AG04450 (cell line): ENCODE results near the gene C16orf46. TPM values are rescaled to one million over a fixed set of nuclear protein-coding genes. Genes with fewer than 3 reads are reported as not detected.

Experiments used
- CTCF ChIA-PET: fragments of 300-600, 350-600 bp; formaldehyde crosslinking; extraction: SDS; loops from one replicate; lab custom pipeline; 2022; ENCODE audit warnings: antibody characterized with exemption, inconsistent platforms; lab: Charles Lee
- POLR2A ChIA-PET: fragments of 350-600 bp; formaldehyde crosslinking; extraction: SDS; loops from one replicate; lab custom pipeline; 2021; ENCODE audit warnings: antibody characterized with exemption, inconsistent platforms; lab: Yijun Ruan, JAX
- DNase-seq: peaks from one replicate; pipeline ENCODE4 v3.0.0-alpha.2; 2011; ENCODE audit warnings: low read depth, low spot score
- H3K27ac ChIP-seq: one replicate; pipeline ENCODE4 v1.5.1; 2012; ENCODE audit warnings: low read depth, low read length, control low read depth
- H3K27me3 ChIP-seq: one replicate; pipeline ENCODE4 v1.6.0; 2012; ENCODE audit warnings: low read length; ENCODE audit not compliant: control insufficient read depth, insufficient read depth
- H3K4me3 ChIP-seq: 2 replicates; pipeline ENCODE4 v1.5.1; 2011; ENCODE audit warnings: mild to moderate bottlenecking, low read depth, low read length, control low read depth
- H3K9me3 ChIP-seq: 2 replicates; pipeline ENCODE4 v1.5.1; 2012; ENCODE audit warnings: low read length; ENCODE audit not compliant: control insufficient read depth, insufficient read depth
- polyA plus RNA-seq: library from polyadenylated mRNA; depleted of rRNA; stranded (reverse); fragments of >200 nt; gene quantifications from 2 replicates; pipeline ENCODE4 v1.2.3, GENCODE V29; 2011
- TF ChIP-seq, protein P1 (sequence below): IDR thresholded peaks from 2 replicates; pipeline ENCODE4 v1.5.1; 2011; ENCODE audit warnings: low read depth, low read length, control low read depth, inconsistent platforms

The C16orf46 gene
- polyA plus RNA-seq, 1 experiment, result 0.33 TPM

DNA sequence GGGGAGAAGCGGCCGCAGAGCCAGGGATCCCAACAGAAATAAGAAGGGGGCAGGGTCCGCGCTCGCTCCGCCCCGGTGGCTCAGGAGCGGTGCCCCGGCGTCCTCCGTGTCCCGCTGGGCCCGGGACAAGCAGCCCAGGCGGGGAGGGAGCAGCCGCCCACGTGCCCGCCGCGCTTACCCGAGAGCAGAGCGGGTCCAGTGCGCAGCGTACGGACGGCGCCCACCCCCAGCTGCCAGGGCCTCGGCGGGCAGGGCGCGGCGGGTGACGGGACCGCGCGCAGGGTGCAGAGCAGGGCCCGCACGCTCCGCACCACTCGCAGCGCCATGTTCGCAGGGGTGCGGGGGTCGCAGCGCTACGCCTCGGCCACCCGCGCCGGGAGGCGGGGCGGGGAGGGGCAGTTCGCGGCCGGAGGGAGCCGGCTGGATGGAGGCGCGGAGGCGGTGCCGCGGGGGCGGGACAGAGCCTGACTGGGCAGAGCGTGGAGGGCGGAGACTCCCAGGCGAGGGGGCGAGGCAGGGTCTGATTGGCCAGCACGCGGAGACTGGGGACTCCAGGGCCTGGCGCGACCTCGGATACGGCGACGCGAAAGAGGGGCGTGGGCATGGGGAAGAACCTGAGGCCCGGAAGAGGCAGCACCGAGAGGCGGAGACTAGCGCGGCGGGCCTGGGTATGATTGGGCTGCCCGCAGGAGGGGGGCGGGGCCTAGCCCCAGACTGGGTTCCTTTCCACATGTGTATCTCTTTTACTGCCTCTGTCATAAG lies 19.1 kb upstream of the C16orf46 start, which contains the start of gene GCSH:
Gene GCSH, minus strand, starts transcription at position 443 of the 762 bp plus-strand sequence. Its CDS starts 117 bp downstream, at position 326.
- TF ChIP-seq, protein P1, sequence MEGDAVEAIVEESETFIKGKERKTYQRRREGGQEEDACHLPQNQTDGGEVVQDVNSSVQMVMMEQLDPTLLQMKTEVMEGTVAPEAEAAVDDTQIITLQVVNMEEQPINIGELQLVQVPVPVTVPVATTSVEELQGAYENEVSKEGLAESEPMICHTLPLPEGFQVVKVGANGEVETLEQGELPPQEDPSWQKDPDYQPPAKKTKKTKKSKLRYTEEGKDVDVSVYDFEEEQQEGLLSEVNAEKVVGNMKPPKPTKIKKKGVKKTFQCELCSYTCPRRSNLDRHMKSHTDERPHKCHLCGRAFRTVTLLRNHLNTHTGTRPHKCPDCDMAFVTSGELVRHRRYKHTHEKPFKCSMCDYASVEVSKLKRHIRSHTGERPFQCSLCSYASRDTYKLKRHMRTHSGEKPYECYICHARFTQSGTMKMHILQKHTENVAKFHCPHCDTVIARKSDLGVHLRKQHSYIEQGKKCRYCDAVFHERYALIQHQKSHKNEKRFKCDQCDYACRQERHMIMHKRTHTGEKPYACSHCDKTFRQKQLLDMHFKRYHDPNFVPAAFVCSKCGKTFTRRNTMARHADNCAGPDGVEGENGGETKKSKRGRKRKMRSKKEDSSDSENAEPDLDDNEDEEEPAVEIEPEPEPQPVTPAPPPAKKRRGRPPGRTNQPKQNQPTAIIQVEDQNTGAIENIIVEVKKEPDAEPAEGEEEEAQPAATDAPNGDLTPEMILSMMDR, result no peak
- no peaks in the 10 kb centered on the region for H3K27me3 ChIP-seq
- H3K27ac ChIP-seq, result no peak within 1 kb of the TSS
- peak; percentile 96 for DNase-seq
- ChIA-PET POLR2A (no interaction called here), CTCF (interaction anchor here (1.4 kb wide), 1 partner anchor 109 kb away, joined by 9 read pairs; no protein-coding TSS in a partner anchor)
- H3K4me3 ChIP-seq, result peak within 1 kb of the TSS; percentile 73
- H3K9me3 ChIP-seq, result no peaks in the 10 kb centered on the region; the same call in 1 of the 2 replicates

DNA sequence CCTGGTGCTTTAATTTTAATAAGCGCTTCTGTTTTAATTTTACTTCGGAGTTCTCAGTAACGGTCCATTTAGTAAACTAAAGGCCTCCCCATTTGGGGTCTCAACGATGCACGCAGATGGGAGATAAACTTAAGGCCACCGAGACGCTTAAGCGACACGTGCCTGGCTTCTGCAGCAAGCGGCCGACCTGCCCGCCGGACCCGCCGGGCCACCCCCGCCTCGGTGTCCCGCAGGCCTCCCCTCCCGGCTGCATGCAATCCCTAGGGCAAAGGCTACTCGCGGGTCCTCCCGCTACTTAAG lies 18.6 kb upstream of the C16orf46 start:
- Histone ChIP-seq H3K27me3 (no peaks in the 10 kb centered on the region), H3K27ac (no peak overlapping the region), H3K9me3 (no peaks in the 10 kb centered on the region; the same call in 1 of the 2 replicates), H3K4me3 (peak overlapping the region; percentile 73)
- POLR2A ChIA-PET, result no interaction called here
- CTCF ChIA-PET, result interaction anchor here (0.6 to 1.4 kb wide), 3 partner anchors 47 to 109 kb away, joined by 5 to 9 read pairs (median 8); no protein-coding TSS in a partner anchor
- TF ChIP-seq, protein P1, result no peak
- DNase-seq, result no peak

DNA sequence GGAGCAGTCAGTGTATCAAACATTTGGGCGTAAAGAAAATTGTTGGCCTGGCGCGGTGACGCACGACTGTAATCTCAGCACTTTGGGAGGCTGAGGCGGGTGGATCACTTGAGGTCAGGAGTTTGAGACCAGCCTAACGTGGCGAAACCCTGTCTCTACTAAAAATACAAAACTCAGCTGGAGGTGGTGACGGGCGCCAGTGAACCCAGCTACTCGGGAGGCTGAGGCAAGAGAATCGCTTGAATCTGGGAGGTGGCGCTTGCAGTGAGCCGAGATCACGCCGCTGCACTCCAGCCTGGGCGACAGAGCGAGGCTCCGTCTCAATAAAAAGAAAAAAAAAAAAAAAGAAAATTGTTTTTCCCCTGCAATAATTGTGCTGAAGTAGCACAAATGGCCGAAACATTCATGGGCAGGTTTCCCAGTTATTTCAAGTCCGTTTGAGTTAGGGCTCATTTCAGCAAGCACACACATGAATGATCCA lies 17.8 kb upstream of the C16orf46 start:
- Histone ChIP-seq H3K27me3 (no peaks in the 10 kb centered on the region), H3K4me3 (peak overlapping the region; percentile 73), H3K27ac (no peak overlapping the region), H3K9me3 (no peaks in the 10 kb centered on the region; the same call in 1 of the 2 replicates)
- ChIA-PET POLR2A (no interaction called here), CTCF (interaction anchor here (0.6 to 1.4 kb wide), 3 partner anchors 47 to 110 kb away, joined by 5 to 9 read pairs (median 8); no protein-coding TSS in a partner anchor)
- DNase-seq, result no peak
- TF ChIP-seq, protein P1, result no peak

DNA sequence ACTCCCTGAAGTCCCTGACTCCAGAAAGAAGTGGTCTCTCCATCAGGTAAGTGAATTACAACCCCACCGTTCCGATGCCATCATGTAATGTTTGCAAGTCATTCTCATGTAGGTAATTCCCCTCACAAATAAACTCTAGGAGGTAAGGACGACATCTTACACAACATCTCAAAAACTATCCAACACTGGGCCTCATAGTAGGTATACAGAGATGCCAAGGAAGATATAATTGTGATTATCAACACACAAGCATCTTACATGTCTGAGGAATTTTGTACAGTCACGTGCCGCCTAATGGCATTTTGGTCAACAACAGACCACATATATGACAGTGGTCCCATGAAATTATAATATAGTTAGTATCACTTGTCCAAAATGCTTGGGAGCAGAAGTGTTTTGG lies 11.8 kb upstream of the C16orf46 start:
- ChIA-PET CTCF (no interaction called here), POLR2A (no interaction called here)
- Histone ChIP-seq H3K27ac (no peak overlapping the region), H3K4me3 (no peak overlapping the region), H3K9me3 (no peaks in the 10 kb centered on the region), H3K27me3 (no peaks in the 10 kb centered on the region)
- TF ChIP-seq, protein P1, result no peak
- DNase-seq, result no peak

DNA sequence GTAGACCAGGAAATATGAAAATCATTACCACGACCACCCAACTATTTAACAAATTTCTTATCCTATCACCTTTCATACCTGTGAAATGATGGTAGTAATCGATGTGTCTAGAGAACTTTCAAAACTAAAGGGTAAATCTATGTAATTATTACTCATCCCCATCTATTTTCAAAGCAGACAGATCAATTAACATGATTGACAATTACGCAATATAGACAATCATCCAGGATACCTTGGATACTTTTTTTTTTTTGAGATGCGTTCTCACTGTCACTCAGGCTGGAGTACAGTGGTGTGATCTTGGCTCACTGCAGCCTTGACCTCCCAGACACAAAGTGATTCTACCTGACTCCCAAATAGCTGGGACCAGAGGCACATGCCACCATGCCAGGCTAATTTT lies 4.0 kb upstream of the C16orf46 start:
- TF ChIP-seq, protein P1, result no peak
- CTCF ChIA-PET, result interaction anchor here (1.6 kb wide), 1 partner anchor 124 kb away, joined by 3 read pairs; no protein-coding TSS in a partner anchor
- no peak overlapping the region for H3K4me3 ChIP-seq

More for the DNA sequence above, 4.0 kb upstream of the C16orf46 start:
- no peak for DNase-seq
- Histone ChIP-seq H3K27me3 (no peaks in the 10 kb centered on the region), H3K9me3 (no peaks in the 10 kb centered on the region; the same call in 1 of the 2 replicates), H3K27ac (no peak overlapping the region)
- POLR2A ChIA-PET, result interaction anchor here (1.1 kb wide), 1 partner anchor 74 kb away, joined by 3 read pairs; the partner anchor contains the start of genes CENPN and CMC2
